Measurements from ENCODE around the gene LMAN2. TPM values are rescaled to one million over a fixed set of nuclear protein-coding genes. Genes with fewer than 3 reads are reported as not detected.
A peak's percentile ranks its signal among the peaks of the same experiment; 100 is the strongest.
"Not testable (repeated sequence)": the region's sequence is repeated elsewhere in the genome, so short reads cannot be mapped to it uniquely, and the experiment has no call there.

Gene LMAN2
- total RNA-seq, 2 donors from 2014 or later: 96.7 to 108 TPM

DNA sequence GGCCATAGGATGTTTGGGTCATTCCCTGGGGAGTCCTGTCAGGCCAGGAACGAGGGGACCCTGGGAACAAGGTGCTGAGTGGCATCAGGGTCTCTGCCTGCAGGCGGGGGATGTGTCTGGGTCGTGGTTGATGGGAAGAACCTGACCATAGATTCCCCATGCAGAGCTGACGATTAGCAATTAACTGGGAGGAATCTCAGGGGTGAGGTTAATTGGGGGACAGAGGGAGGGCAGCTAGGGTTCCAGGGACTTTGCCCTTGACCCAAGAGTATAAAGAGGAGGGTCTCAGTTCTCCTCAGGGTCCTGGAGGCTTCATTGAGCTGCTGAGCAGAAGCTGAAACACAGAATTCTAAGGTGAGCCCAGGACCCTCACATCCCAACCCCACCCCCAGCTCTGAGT is 32.7 kb upstream of the LMAN2 start, which contains the start of gene SLC34A1:
Gene SLC34A1 (plus strand): TSS at position 301 of the 400 bp plus-strand sequence. CDS start 1,308 bp downstream, outside the sequence.
- ATAC-seq: no peak
- H3K27ac Mint-ChIP-seq: peak within 1 kb of the TSS; percentile 51 to 55
- no peak for DNase-seq (ENCODE audit: low spot score in 2 of 2)
- no peaks in the 10 kb centered on the region for H3K9me3 Mint-ChIP-seq
- H3K36me3 Mint-ChIP-seq: no peaks in the 10 kb centered on the region

DNA sequence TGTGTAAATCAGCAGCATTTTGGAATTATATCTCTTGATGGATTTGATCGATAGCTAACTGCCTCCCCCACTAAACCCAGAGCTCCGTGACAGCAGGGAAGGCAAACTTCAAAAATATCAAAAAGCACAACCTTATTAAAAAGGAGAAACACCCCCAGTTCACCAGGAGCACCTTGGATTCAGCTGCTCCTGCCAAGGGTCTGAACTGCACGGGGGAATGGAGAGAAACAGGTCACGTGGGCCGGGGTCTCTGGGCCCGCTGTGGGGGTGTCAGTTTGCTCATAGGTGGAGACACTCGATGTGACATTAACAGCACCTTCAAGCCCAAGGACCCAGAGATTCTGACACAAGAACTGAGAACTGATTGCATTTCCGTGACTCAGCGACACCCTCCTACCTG is 31.7 kb upstream of the LMAN2 start:
- Mint-ChIP-seq H3K27ac (peak overlapping the region in 1 of 2 donors; percentile 55), H3K36me3 (no peaks in the 10 kb centered on the region), H3K9me3 (no peaks in the 10 kb centered on the region)
- no peak for DNase-seq (ENCODE audit: low spot score in 2 of 2)
- ATAC-seq: no peak

DNA sequence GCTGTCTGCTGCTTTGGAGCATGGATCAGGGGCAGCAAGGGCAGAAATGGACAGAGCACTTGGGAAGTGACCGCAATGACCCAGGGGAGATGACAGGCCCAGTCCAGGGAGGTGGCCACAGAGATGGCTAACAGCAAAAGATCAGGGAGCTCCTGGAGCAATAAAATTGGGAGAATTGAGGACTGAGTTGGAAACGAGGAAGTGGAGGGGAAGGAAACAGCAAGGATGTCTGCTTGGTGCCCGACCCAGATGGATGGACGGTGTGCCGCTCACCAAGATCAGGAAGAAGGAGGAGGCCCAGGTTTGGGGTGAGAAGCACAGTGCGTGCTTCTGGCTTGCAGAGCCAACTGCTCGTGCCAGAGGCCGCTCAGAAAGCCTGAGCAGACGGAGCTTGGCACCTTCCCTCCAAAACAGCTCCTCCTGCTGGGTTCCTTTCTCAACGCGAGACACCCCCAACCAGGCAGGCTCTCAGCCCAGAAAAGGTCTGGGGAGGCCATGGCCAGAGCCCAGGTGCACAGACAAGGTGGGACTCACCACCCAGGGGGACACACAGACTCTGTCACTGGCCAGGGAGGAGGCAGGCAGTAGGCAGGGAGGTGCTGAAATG is 31.1 kb upstream of the LMAN2 start:
- peak in 1 of 2 donors; percentile 41 for DNase-seq (ENCODE audit: low spot score in 2 of 2)
- no peaks in the 10 kb centered on the region for H3K36me3 Mint-ChIP-seq
- peak; percentile 34 to 51 for ATAC-seq
- H3K9me3 Mint-ChIP-seq: no peaks in the 10 kb centered on the region
- H3K27ac Mint-ChIP-seq: peak overlapping the region; percentile 55 to 68

DNA sequence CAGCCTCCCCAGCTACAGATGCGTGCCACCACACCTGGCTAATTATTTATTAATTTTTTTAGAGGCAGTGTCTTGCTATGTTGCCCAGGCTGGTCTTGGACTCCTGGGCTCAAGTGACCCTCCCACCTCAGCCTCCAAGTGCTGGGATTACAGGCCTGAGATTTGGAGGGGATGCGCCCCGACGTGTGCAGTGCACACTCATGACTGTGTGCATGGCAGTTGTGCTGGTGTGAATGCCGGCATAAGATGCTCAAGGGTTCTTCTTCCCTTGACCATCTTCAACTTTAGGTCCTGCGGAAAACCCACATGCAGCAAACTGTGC is 29.3 kb upstream of the LMAN2 start:
- Mint-ChIP-seq H3K36me3 (no peaks in the 10 kb centered on the region), H3K27ac (no peak overlapping the region), H3K9me3 (no peaks in the 10 kb centered on the region)
- ATAC-seq (no peak), DNase-seq (ENCODE audit: low spot score in 2 of 2) (no peak)

DNA sequence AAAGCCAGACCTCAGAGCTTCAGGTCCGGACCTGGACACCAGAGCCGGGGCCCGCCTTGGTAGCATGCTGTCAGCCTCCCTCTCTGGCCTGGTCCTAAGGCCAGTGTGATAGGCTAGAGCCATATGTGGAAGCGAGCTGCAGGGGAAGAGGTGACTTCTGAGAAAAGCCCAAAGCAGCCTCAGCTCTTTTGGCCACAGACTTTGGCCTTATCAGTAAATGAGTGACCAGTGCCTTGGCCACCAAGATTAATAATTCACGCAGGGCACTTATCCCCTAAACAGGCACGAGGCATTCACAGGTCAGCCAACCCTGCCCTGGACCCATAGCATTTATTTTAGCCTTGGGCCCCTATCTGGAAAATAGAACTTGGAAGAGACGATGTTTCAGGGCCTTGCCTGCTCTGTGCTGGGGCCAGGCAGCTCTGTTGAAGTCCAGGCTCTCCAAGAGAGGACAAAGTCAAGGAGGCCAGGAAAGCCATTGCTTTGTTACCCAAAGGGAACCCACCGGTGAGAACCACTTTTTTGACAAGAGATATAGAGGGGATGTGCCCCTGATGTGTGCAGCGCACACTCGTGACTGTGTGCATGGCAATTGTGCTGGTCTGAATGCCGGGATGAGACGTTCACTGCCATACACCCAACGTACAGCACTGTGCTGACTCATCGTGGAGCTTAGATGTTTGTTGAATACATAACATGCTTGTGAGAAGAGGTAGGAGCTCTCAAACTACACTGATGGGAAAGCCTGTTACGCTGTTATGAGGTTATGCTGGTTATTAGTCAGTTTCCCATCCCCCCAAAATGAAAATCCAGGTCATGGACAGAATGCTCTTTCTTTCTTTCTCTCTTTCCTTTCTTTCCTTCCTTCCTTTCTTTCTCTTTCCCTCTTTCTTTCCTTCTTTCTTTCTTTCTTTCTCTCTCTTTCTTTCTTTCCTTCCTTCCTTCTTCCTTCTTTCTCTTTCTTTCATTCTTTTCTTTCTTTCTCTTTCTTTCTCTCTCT is 27.7 kb upstream of the LMAN2 start:
- ATAC-seq: peak; percentile 84 to 99

DNA sequence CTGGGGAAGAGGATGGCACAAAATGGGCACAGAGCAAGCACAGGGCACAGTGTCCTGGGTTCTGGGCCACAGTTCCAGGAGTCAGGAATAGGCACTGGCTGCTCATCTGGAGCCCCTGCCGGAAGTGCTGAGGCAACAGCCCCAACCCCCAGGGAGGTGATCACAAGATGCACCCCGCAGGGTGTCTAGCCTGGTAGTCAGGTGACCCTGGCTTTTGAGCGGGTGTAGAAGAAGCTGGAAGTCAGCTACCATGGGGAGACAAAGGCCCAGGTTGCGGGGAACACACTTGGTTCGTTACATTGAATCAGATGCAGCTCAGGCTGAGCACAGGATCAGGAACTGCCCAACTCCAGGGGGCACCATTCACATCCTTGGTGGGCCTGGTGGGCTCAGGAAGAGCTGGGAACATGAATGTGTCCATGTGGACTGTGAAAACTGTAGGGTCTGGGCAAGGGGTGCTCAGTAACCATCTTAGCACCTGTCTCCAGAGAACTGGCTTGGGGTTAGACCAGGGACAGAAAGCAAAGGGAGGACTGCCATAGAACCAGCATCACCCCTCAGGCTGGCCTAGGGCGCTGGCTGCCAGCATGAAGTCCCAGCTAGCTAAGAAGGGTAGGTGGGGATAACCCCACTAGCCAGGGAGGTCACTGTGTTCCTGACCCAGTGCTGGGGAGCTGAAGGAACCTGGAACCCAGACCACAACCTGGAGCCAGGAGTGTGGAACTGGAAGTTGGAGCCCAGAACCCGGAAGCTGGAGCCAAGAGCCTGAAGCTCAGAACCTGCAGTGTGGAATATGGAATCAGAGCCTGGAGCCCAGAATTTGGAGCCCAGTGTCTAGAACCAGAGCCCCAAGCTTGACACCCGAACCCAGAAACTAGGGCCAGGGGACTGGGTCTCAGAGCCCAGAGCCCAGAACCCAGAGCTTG is 26.6 kb upstream of the LMAN2 start:
- H3K9me3 Mint-ChIP-seq: no peaks in the 10 kb centered on the region
- DNase-seq (ENCODE audit: low spot score in 2 of 2) (no peak), ATAC-seq (no peak)
- H3K27ac Mint-ChIP-seq: peak overlapping the region; percentile 65 to 68
- H3K36me3 Mint-ChIP-seq: peaks cover 0 to 6% of the 10 kb centered on the region in 2 donors

More for the DNA sequence above, 27.7 kb upstream of the LMAN2 start:
- Mint-ChIP-seq H3K36me3 (no peaks in the 10 kb centered on the region), H3K27ac (peak overlapping the region; percentile 31 to 75), H3K9me3 (no peaks in the 10 kb centered on the region)
- peak in 1 of 2 donors; percentile 60 for DNase-seq (ENCODE audit: low spot score in 2 of 2)

DNA sequence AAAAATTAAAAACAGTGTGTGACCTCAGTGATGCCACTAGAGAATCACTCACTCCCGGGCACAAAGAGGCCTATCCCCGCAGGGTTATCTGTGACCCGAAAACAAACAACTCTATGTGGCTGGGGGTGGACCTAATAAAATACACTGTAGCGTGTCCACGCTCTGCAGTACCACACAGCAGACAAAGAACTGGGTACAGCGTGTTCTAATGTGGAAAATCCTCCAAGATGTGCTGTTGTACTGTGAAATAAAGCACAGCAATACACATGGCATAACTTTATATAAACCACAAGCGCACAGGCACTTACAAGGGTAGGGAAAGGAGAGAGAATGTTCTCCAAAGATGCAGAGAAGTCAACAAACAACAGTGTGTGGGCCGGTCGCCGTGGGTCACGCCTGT is 24.6 kb upstream of the LMAN2 start:
- DNase-seq (ENCODE audit: low spot score in 2 of 2) (no peak), ATAC-seq (no peak)
- H3K36me3 Mint-ChIP-seq: peaks cover 0 to 6% of the 10 kb centered on the region in 2 donors
- H3K9me3 Mint-ChIP-seq: no peaks in the 10 kb centered on the region
- H3K27ac Mint-ChIP-seq: no peak overlapping the region

DNA sequence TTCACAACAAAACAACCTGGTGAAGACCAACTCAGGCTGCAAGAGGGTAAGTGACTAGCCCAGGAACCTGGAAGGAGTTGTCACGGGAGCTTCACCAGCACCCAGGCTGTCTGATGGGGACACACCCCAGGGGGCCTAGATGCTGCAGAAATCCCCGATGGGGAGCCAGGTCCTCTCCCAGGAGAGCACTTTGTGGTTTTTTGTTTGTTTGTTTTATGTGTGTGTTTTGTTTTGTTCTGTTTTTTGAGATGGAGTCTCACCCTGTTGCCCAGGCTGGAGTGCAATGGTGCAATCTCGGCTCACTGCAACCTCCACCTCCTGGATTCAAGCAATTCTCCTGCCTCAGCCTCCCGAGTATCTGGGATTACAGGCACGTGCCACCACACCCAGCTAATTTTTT is 24.0 kb upstream of the LMAN2 start:
- H3K36me3 Mint-ChIP-seq; H3K27ac Mint-ChIP-seq; ATAC-seq; H3K9me3 Mint-ChIP-seq; DNase-seq (ENCODE audit: low spot score in 2 of 2): not testable (repeated sequence)

DNA sequence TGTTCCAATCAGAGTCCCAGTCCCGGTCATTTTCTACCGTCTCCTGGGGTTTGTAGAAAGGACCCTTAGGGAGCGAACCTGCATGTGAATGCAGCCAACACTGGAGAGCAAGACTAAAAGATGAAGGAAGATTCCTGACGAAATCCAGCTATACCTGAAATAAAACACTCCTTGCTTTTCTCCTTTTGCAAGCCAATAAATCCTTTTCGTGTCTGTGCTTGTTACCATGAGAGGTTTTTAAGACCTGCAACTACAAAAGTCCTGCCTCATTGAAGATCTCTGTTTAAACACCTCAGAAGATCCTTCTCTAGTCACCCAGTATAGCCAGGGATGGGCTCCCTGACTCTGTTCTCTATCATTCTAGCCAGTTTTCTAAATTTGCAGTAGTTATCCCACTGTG is 22.7 kb upstream of the LMAN2 start:
- H3K36me3 Mint-ChIP-seq: peaks cover 3 to 14% of the 10 kb centered on the region in 2 donors
- ATAC-seq: no peak
- peak overlapping the region in 1 of 2 donors; percentile 78 for H3K27ac Mint-ChIP-seq
- H3K9me3 Mint-ChIP-seq: no peaks in the 10 kb centered on the region
- DNase-seq (ENCODE audit: low spot score in 2 of 2): no peak

DNA sequence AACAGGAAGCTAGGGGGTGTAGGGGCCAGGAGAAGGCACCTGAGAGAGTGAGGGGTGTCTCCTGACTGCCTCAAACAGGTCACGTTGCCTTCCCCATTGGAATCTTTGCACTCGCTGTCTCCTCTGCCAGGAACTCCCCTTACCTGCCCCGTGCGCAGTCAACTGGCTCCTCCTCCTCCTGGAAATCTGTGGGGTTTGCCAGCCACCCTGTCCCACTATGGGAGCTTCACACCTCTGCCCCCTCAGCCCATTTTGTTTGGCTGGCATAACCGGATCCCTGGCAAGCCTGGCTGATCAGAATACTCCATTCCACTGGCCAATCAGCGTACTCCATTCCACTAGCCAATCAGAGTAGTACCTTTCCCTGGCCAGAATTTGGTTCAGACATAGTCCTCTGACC is 22.3 kb upstream of the LMAN2 start:
- H3K27ac Mint-ChIP-seq: peak overlapping the region; percentile 78 to 87
- H3K9me3 Mint-ChIP-seq: no peaks in the 10 kb centered on the region
- peaks cover 7 to 18% of the 10 kb centered on the region in 2 donors for H3K36me3 Mint-ChIP-seq
- no peak for ATAC-seq
- no peak for DNase-seq (ENCODE audit: low spot score in 2 of 2)

DNA sequence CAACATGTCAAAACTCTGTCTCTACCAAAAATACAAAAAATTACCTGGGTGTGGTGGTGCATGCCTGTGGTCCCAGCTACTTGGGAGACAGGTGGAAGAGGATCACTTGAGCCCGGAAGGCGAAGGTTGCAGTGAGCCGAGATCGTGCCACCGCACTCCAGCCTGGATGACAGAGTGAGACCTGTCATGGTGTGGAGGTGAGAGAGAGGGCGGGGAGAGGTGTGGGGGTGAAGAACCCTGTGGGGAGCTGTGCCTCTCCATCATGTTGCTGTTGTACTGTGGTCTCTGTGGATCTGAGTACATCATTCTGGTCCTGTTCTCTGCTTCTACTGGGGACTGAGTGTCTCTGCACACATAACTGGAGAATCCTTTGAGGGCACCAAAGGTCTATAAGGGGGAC is 21.4 kb upstream of the LMAN2 start:
- ATAC-seq (peak; percentile 45 to 49), DNase-seq (ENCODE audit: low spot score in 2 of 2) (no peak)
- H3K36me3 Mint-ChIP-seq: peaks cover 14 to 24% of the 10 kb centered on the region in 2 donors
- H3K27ac Mint-ChIP-seq: peak overlapping the region; percentile 78 to 93
- no peaks in the 10 kb centered on the region for H3K9me3 Mint-ChIP-seq

DNA sequence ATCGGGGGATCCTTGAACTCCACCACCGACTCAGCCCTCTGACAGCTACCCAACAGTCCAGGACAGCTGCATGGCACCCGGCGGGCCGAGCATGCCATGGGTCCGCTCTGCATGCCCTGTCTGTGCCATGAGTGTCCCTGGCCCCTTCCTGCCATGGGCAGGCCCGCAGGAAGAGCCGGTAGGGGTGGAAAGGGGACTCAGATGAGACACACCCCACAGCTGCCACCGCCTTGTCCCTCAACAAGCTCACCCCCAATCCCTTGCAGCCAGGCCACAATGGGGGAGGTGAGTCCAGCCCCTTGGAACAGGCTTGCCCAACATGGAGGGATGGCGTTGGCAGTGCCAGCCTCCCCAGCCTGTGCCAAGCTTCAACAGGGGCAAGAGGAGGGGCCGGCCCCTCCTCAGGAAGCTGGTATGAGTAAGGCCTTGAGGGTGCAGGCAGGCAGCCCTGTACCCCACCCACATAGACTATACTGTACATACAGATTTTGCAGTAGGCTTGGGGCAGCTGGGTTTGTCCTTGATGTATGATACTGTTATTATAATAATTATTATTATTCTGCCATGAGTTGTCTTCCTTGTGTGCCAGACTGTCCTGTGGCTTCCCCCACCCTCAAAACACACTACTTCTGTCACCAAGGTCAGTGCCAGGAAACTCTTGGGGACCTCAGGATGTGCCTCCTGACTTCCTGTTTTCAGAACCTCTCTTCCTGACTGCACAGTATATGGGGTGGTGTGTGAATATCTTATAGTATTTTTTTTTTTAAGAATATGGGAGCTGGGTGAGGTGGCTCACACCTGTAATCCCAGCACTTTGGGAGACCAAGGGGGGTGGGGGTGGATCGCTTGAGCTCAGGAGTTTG is 20.8 kb upstream of the LMAN2 start:
- no peaks in the 10 kb centered on the region for H3K9me3 Mint-ChIP-seq
- peak overlapping the region; percentile 78 to 93 for H3K27ac Mint-ChIP-seq
- ATAC-seq (peak; percentile 53 to 73), DNase-seq (ENCODE audit: low spot score in 2 of 2) (no peak)
- H3K36me3 Mint-ChIP-seq: peaks cover 14 to 24% of the 10 kb centered on the region in 2 donors

DNA sequence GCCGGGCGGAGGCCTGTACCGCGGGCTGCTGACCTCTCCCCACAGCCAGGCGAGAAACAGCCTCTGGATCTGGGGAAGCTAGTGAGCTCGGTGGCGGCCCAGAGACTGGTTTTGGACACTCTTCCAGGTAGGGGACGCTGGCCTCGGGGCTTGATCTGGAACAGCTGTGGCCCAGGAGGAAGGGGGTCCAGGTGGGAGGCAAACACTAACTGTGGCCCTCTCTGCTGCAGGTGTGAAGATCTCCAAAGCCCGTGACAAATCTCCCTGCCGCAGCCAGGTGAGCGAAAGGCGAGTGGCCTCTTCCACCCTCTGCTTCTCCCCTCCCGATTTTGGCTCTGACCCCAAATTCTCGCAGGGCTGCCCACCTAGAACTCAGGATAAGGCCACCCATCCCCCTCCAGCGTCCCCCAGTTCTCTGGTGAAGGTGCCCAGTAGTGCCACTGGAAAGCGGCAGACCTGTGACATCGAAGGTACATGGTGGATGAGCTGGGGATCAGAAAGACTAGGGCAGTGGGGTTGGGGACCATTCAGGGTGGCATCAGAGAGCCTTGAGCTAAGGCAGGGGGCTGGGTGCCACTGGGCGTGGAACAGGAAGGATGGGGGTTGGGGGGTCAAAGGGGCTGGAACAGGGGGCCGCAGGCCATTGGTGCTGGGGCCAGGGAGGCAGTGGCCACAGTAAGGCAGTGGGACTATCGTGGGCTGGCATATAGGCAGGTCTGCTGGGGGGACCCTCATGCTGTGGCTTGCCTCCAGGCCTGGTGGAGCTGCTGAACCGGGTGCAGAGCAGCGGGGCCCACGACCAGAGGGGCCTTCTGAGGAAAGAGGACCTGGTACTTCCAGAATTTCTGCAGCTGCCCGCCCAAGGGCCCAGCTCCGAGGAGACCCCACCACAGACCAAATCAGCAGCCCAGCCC is 19.9 kb upstream of the LMAN2 start:
- Mint-ChIP-seq H3K27ac (peak overlapping the region; percentile 50 to 78), H3K36me3 (peaks cover 14 to 24% of the 10 kb centered on the region in 2 donors)
- no peak for ATAC-seq

DNA sequence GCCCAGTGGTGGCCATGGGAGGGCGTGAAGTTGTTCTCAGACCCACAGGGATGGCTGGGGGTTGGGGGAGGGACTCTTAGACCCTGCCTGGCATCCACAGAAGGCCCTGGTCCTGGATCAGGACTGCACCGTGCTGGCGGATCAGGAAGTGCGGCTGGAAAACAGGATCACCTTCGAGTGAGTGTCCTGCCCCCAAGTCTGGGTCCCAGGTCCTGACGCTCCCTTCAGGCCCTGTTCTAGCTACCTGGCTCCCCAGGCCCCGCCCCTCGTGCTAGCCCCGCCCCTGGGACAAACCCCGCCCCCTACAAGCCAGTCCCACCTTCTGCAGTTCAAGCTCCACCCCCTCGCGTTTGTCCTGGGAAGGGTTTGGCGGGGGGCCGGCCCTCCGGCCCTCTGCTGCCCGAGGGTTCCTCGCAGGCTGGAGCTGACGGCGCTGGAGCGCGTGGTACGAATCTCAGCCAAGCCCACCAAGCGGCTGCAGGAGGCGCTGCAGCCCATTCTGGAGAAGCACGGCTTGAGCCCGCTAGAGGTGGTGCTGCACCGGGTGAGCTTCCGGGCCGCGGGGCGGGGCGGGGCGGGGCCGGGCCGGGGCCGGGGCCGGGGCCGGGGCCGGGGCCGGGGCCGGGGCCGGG is 19.1 kb upstream of the LMAN2 start:
- DNase-seq (ENCODE audit: low spot score in 2 of 2) (peak; percentile 48 to 77), ATAC-seq (peak; percentile 73 to 74)
- peaks cover 14 to 24% of the 10 kb centered on the region in 2 donors for H3K36me3 Mint-ChIP-seq
- H3K9me3 Mint-ChIP-seq: no peaks in the 10 kb centered on the region
- no peak overlapping the region for H3K27ac Mint-ChIP-seq

More for the DNA sequence above, 19.9 kb upstream of the LMAN2 start:
- DNase-seq (ENCODE audit: low spot score in 2 of 2): no peak
- H3K9me3 Mint-ChIP-seq: no peaks in the 10 kb centered on the region
